ENCODE data around the gene CCDC127. TPM values are rescaled to one million over a fixed set of nuclear protein-coding genes. Genes with fewer than 3 reads are reported as not detected.

Gene CCDC127
- polyA plus RNA-seq, 3 donors: 0.68 to 1.5 (median 0.85) TPM

GRCh38 chr5:160921-161802 is 56.8 kb downstream of the CCDC127 start:
- Histone ChIP-seq H3K9me3 (replicated peaks in 1 of 2; ENCODE audit: control insufficient read depth in 1 of 2, insufficient read depth in 1 of 2, low read length in 2 of 2) (peaks cover 0 to 7% of the 10 kb centered on the region in 2 donors), H3K36me3 (replicated peaks in 1 of 2; ENCODE audit: control insufficient read depth in 1 of 2, insufficient read depth in 2 of 2, low read length in 2 of 2) (no peaks in the 10 kb centered on the region), H3K27me3 (ENCODE audit: control insufficient read depth in 2 of 2, insufficient read depth in 2 of 2, low read length in 2 of 2) (no peaks in the 10 kb centered on the region), H3K9ac (ENCODE audit: insufficient read depth, low read length, poor library complexity, severe bottlenecking) (no peak overlapping the region), H3K4me1 (ENCODE audit: control insufficient read depth in 1 of 2, insufficient read depth in 2 of 2, low read length in 2 of 2) (no peaks in the 10 kb centered on the region), H3K4me3 (replicated peaks in 1 of 3; ENCODE audit: low read depth in 2 of 3, low read length in 3 of 3) (no peak overlapping the region), H3K79me2 (ENCODE audit: insufficient read depth, low read length) (no peaks in the 10 kb centered on the region), H4K20me1 (ENCODE audit: insufficient read depth, low read length) (no peaks in the 10 kb centered on the region), H2AFZ (ENCODE audit: insufficient read depth, low read depth, low read length, poor library complexity, severe bottlenecking) (no peak overlapping the region), H3K27ac (ENCODE audit: low read depth in 1 of 2, low read length in 2 of 2) (no peak overlapping the region), H3K4me2 (replicated peaks; ENCODE audit: extremely low read depth, low read length, poor library complexity, severe bottlenecking) (no peak overlapping the region)
- no peaks in the 10 kb centered on the region for H3K36me3 Mint-ChIP-seq
- DNase-seq: no peak
- peaks cover 3 to 13% (median 6%) of the 10 kb centered on the region in 7 donors for H3K9me3 Mint-ChIP-seq
- H3K27ac Mint-ChIP-seq: no peak overlapping the region
- peaks cover 10 to 12% (median 12%) of the 10 kb centered on the region in 3 donors for H3K27me3 Mint-ChIP-seq (ENCODE audit: low read depth in 3 of 3)
- TF ChIP-seq, protein P1, sequence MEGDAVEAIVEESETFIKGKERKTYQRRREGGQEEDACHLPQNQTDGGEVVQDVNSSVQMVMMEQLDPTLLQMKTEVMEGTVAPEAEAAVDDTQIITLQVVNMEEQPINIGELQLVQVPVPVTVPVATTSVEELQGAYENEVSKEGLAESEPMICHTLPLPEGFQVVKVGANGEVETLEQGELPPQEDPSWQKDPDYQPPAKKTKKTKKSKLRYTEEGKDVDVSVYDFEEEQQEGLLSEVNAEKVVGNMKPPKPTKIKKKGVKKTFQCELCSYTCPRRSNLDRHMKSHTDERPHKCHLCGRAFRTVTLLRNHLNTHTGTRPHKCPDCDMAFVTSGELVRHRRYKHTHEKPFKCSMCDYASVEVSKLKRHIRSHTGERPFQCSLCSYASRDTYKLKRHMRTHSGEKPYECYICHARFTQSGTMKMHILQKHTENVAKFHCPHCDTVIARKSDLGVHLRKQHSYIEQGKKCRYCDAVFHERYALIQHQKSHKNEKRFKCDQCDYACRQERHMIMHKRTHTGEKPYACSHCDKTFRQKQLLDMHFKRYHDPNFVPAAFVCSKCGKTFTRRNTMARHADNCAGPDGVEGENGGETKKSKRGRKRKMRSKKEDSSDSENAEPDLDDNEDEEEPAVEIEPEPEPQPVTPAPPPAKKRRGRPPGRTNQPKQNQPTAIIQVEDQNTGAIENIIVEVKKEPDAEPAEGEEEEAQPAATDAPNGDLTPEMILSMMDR (IDR thresholded peaks at IDR 0.05): no peak
- 97% methylated on average over 20 of the region's 23 CpGs for whole genome bisulfite sequencing (ENCODE audit: insufficient coverage)
- intact Hi-C loops (cut with micrococcal nuclease): no loop called here
- no peak overlapping the region for H3K4me3 Mint-ChIP-seq
- H3K4me1 Mint-ChIP-seq: no peaks in the 10 kb centered on the region

DNA sequence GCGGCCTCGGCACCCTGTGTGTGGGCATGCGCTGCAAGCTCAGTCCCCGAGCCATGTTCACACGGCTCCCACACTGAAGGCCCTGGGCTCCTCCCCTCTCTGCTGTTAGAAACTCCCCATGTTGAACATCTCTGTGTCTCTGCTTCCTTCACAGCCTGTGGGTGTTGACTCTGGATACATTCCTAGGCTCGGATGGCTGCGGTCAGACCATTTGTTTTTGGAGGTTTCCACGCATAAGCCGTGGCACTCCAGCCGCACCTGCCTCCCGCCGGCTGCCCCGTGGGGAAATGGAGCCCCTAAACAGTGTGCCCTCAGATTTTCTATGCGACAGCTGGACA is 57.8 kb downstream of the CCDC127 start:
- H3K4me2 ChIP-seq (replicated peaks; ENCODE audit: extremely low read depth, low read length, poor library complexity, severe bottlenecking): no peak overlapping the region
- no peak overlapping the region for H3K9ac ChIP-seq (ENCODE audit: insufficient read depth, low read length, poor library complexity, severe bottlenecking)
- TF ChIP-seq, protein P1 (IDR thresholded peaks at IDR 0.05): no peak
- no peaks in the 10 kb centered on the region for H3K79me2 ChIP-seq (ENCODE audit: insufficient read depth, low read length)
- WGBS (ENCODE audit: insufficient coverage): 96% methylated on average over 8 of the region's 14 CpGs
- H3K9me3 Mint-ChIP-seq: peaks cover 3 to 13% (median 4%) of the 10 kb centered on the region in 7 donors
- no peaks in the 10 kb centered on the region for H3K36me3 ChIP-seq (replicated peaks in 1 of 2; ENCODE audit: control insufficient read depth in 1 of 2, insufficient read depth in 2 of 2, low read length in 2 of 2)
- H3K4me1 ChIP-seq (ENCODE audit: control insufficient read depth in 1 of 2, insufficient read depth in 2 of 2, low read length in 2 of 2): no peaks in the 10 kb centered on the region
- no peaks in the 10 kb centered on the region for H4K20me1 ChIP-seq (ENCODE audit: insufficient read depth, low read length)
- no peak overlapping the region for H3K27ac ChIP-seq (ENCODE audit: low read depth in 1 of 2, low read length in 2 of 2)
- intact Hi-C loops (cut with micrococcal nuclease): no loop called here
- H3K27me3 Mint-ChIP-seq (ENCODE audit: low read depth in 3 of 3): peaks cover 10 to 12% (median 12%) of the 10 kb centered on the region in 3 donors
- DNase-seq: no peak
- H3K27ac Mint-ChIP-seq: no peak overlapping the region
- H3K27me3 ChIP-seq (ENCODE audit: control insufficient read depth in 2 of 2, insufficient read depth in 2 of 2, low read length in 2 of 2): no peaks in the 10 kb centered on the region
- H3K4me3 Mint-ChIP-seq: no peak overlapping the region
- no peaks in the 10 kb centered on the region for H3K4me1 Mint-ChIP-seq
- no peaks in the 10 kb centered on the region for H3K36me3 Mint-ChIP-seq
- H3K9me3 ChIP-seq (replicated peaks in 1 of 2; ENCODE audit: control insufficient read depth in 1 of 2, insufficient read depth in 1 of 2, low read length in 2 of 2): peaks cover 0 to 7% of the 10 kb centered on the region in 2 donors
- H3K4me3 ChIP-seq (replicated peaks in 1 of 3; ENCODE audit: low read depth in 2 of 3, low read length in 3 of 3): no peak overlapping the region
- no peak overlapping the region for H2AFZ ChIP-seq (ENCODE audit: insufficient read depth, low read depth, low read length, poor library complexity, severe bottlenecking)

All from CD14-positive monocyte (primary cell).